Lower leg skin (tissue), 3 donors: Measurements from ENCODE around the gene EHD4.

ENCODE experiments used
- POLR2A ChIP-seq, 2 donors: fragments of 450-650 bp; IDR thresholded peaks; one replicate each; pipeline ENCODE4 v1.6.1; 2016 to 2017; ENCODE audit warnings: antibody characterized with exemption in 2 of 2, mild to moderate bottlenecking in 1 of 2, moderate library complexity in 1 of 2
- TF ChIP-seq, protein P1 (sequence below), 3 donors: fragments of 450-650 bp; IDR thresholded peaks; one replicate each; pipeline ENCODE4 v1.5.1; 2016; ENCODE audit warnings: antibody characterized with exemption in 3 of 3, mild to moderate bottlenecking in 3 of 3, moderate library complexity in 2 of 3

DNA sequence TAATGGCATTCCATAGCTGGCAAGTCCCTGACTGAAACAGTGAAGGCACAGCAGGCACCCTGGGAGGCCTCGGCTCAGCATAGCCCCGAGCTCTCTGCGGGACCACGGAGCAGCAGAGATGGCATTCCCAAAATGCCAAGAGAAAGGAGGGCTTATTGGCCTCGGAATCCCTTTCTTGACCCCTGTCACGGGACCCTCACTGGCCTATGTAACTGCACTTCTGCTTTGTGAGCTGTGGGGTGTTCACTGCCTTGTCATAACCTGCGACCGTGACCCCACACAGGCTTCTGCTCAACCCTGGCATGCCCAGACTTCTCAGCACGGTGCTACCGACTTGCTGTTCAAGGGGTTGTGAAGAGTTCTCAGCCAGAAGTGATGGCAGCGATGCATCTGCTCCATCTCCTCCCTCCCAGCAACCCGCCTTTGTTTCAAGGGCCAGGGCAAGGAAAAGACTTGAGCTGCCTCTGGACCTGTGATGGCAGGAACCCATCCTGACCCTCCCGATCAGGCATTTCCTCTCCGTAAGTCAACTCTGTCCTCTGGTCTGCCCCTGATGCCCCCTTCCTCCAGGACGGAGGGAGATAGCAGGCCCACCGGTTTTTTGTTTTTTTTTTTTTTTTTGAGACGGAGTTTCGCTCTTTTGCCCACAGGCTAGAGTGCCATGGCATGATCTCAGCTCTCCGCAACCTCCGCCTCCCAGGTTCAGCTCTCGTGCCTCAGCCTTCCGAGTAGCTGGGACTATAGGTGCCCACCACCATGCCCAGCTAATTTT, 30.5 kb downstream of the EHD4 start:
- TF ChIP-seq, protein P1, sequence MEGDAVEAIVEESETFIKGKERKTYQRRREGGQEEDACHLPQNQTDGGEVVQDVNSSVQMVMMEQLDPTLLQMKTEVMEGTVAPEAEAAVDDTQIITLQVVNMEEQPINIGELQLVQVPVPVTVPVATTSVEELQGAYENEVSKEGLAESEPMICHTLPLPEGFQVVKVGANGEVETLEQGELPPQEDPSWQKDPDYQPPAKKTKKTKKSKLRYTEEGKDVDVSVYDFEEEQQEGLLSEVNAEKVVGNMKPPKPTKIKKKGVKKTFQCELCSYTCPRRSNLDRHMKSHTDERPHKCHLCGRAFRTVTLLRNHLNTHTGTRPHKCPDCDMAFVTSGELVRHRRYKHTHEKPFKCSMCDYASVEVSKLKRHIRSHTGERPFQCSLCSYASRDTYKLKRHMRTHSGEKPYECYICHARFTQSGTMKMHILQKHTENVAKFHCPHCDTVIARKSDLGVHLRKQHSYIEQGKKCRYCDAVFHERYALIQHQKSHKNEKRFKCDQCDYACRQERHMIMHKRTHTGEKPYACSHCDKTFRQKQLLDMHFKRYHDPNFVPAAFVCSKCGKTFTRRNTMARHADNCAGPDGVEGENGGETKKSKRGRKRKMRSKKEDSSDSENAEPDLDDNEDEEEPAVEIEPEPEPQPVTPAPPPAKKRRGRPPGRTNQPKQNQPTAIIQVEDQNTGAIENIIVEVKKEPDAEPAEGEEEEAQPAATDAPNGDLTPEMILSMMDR (IDR thresholded peaks at IDR 0.05): no peak
- TF ChIP-seq POLR2A (IDR thresholded peaks at IDR 0.05): no peak
